Measurements from ENCODE around the gene TCF4. TPM values are rescaled to one million over a fixed set of nuclear protein-coding genes. Genes with fewer than 3 reads are reported as not detected.

Gene TCF4
- total and polyA plus RNA-seq, 9 donors: 50.9 to 167 (median 116) TPM

GRCh38 chr18:55362303-55362702 is 225.7 kb downstream of the TCF4 start:
- Histone ChIP-seq H3K4me1 (ENCODE audit: control insufficient read depth, insufficient read depth, low read length) (no peaks in the 10 kb centered on the region), H3K27ac (ENCODE audit: low read length) (no peak overlapping the region), H3K27me3 (ENCODE audit: control insufficient read depth, insufficient read depth, low read length) (no peaks in the 10 kb centered on the region), H3K36me3 (ENCODE audit: control insufficient read depth, insufficient read depth, low read length) (peaks cover 4% of the 10 kb centered on the region), H3K4me3 (ENCODE audit: low read length) (no peak overlapping the region), H3K9me3 (replicated peaks; ENCODE audit: control insufficient read depth, low read depth, low read length) (no peaks in the 10 kb centered on the region)
- 80% methylated on average over 2 of the region's 3 CpGs for WGBS (ENCODE audit: insufficient coverage)
- no peak for DNase-seq

- Histone ChIP-seq H3K4me1 (ENCODE audit: control insufficient read depth, insufficient read depth, low read length) (no peaks in the 10 kb centered on the region), H3K9me3 (replicated peaks; ENCODE audit: control insufficient read depth, low read depth, low read length) (no peaks in the 10 kb centered on the region), H3K36me3 (ENCODE audit: control insufficient read depth, insufficient read depth, low read length) (peaks cover 4% of the 10 kb centered on the region), H3K4me3 (ENCODE audit: low read length) (no peak overlapping the region), H3K27me3 (ENCODE audit: control insufficient read depth, insufficient read depth, low read length) (no peaks in the 10 kb centered on the region), H3K27ac (ENCODE audit: low read length) (no peak overlapping the region)
- no peak for DNase-seq
- 100% methylated on average over 2 of the region's 3 CpGs for WGBS (ENCODE audit: insufficient coverage)
Observed at GRCh38 chr18:55361492-55362250, 226.3 kb downstream of the TCF4 start.

- Histone ChIP-seq H3K4me3 (ENCODE audit: low read length) (no peak overlapping the region), H3K4me1 (ENCODE audit: control insufficient read depth, insufficient read depth, low read length) (peaks cover 3% of the 10 kb centered on the region), H3K27me3 (ENCODE audit: control insufficient read depth, insufficient read depth, low read length) (no peaks in the 10 kb centered on the region), H3K9me3 (replicated peaks; ENCODE audit: control insufficient read depth, low read depth, low read length) (no peaks in the 10 kb centered on the region), H3K36me3 (ENCODE audit: control insufficient read depth, insufficient read depth, low read length) (peaks cover 4% of the 10 kb centered on the region), H3K27ac (ENCODE audit: low read length) (no peak overlapping the region)
- DNase-seq: no peak
- WGBS (ENCODE audit: insufficient coverage): 82% methylated on average over 1 of the region's 1 CpG
Observed at GRCh38 chr18:55360061-55360460, 227.9 kb downstream of the TCF4 start.

GRCh38 chr18:55356815-55357214 is 231.2 kb downstream of the TCF4 start:
- Histone ChIP-seq H3K27me3 (ENCODE audit: control insufficient read depth, insufficient read depth, low read length) (no peaks in the 10 kb centered on the region), H3K4me3 (ENCODE audit: low read length) (no peak overlapping the region), H3K9me3 (replicated peaks; ENCODE audit: control insufficient read depth, low read depth, low read length) (no peaks in the 10 kb centered on the region), H3K27ac (ENCODE audit: low read length) (no peak overlapping the region), H3K4me1 (ENCODE audit: control insufficient read depth, insufficient read depth, low read length) (peaks cover 9% of the 10 kb centered on the region), H3K36me3 (ENCODE audit: control insufficient read depth, insufficient read depth, low read length) (peaks cover 4% of the 10 kb centered on the region)
- WGBS (ENCODE audit: insufficient coverage): no CpG with 5 or more reads among the region's 3 CpGs
- DNase-seq: no peak

GRCh38 chr18:55355223-55355622 is 232.8 kb downstream of the TCF4 start:
- H3K27me3 ChIP-seq (ENCODE audit: control insufficient read depth, insufficient read depth, low read length): no peaks in the 10 kb centered on the region
- peak; percentile 40 for DNase-seq
- peaks cover 7% of the 10 kb centered on the region for H3K36me3 ChIP-seq (ENCODE audit: control insufficient read depth, insufficient read depth, low read length)
- H3K4me3 ChIP-seq (ENCODE audit: low read length): no peak overlapping the region
- H3K27ac ChIP-seq (ENCODE audit: low read length): no peak overlapping the region
- WGBS (ENCODE audit: insufficient coverage): 32% methylated on average over 2 of the region's 4 CpGs
- peaks cover 9% of the 10 kb centered on the region for H3K4me1 ChIP-seq (ENCODE audit: control insufficient read depth, insufficient read depth, low read length)
- H3K9me3 ChIP-seq (replicated peaks; ENCODE audit: control insufficient read depth, low read depth, low read length): no peaks in the 10 kb centered on the region

- Histone ChIP-seq H3K27ac (ENCODE audit: low read length) (no peak overlapping the region), H3K36me3 (ENCODE audit: control insufficient read depth, insufficient read depth, low read length) (peaks cover 11% of the 10 kb centered on the region), H3K4me3 (ENCODE audit: low read length) (no peak overlapping the region), H3K27me3 (ENCODE audit: control insufficient read depth, insufficient read depth, low read length) (no peaks in the 10 kb centered on the region), H3K4me1 (ENCODE audit: control insufficient read depth, insufficient read depth, low read length) (peaks cover 9% of the 10 kb centered on the region), H3K9me3 (replicated peaks; ENCODE audit: control insufficient read depth, low read depth, low read length) (no peaks in the 10 kb centered on the region)
- peak; percentile 55 for DNase-seq
- 21% methylated on average over 2 of the region's 4 CpGs for WGBS (ENCODE audit: insufficient coverage)
Observed at GRCh38 chr18:55354795-55355194, 233.2 kb downstream of the TCF4 start.

GRCh38 chr18:55353806-55354205 is 234.2 kb downstream of the TCF4 start:
- no peaks in the 10 kb centered on the region for H3K9me3 ChIP-seq (replicated peaks; ENCODE audit: control insufficient read depth, low read depth, low read length)
- peak overlapping the region; percentile 39 for H3K27ac ChIP-seq (ENCODE audit: low read length)
- no peak overlapping the region for H3K4me3 ChIP-seq (ENCODE audit: low read length)
- peaks cover 9% of the 10 kb centered on the region for H3K4me1 ChIP-seq (ENCODE audit: control insufficient read depth, insufficient read depth, low read length)
- WGBS (ENCODE audit: insufficient coverage): 40% methylated on average over 3 of the region's 3 CpGs
- H3K27me3 ChIP-seq (ENCODE audit: control insufficient read depth, insufficient read depth, low read length): no peaks in the 10 kb centered on the region
- H3K36me3 ChIP-seq (ENCODE audit: control insufficient read depth, insufficient read depth, low read length): peaks cover 9% of the 10 kb centered on the region
- DNase-seq: no peak

GRCh38 chr18:55353391-55353790 is 234.6 kb downstream of the TCF4 start:
- no peak for DNase-seq
- Histone ChIP-seq H3K9me3 (replicated peaks; ENCODE audit: control insufficient read depth, low read depth, low read length) (no peaks in the 10 kb centered on the region), H3K4me3 (ENCODE audit: low read length) (no peak overlapping the region), H3K4me1 (ENCODE audit: control insufficient read depth, insufficient read depth, low read length) (peaks cover 9% of the 10 kb centered on the region), H3K27ac (ENCODE audit: low read length) (peak overlapping the region; percentile 15), H3K27me3 (ENCODE audit: control insufficient read depth, insufficient read depth, low read length) (no peaks in the 10 kb centered on the region), H3K36me3 (ENCODE audit: control insufficient read depth, insufficient read depth, low read length) (peaks cover 9% of the 10 kb centered on the region)
- WGBS (ENCODE audit: insufficient coverage): no CpG with 5 or more reads among the region's 3 CpGs

GRCh38 chr18:55351980-55352714 is 235.8 kb downstream of the TCF4 start:
- WGBS (ENCODE audit: insufficient coverage): no CpG with 5 or more reads among the region's 3 CpGs
- Histone ChIP-seq H3K27ac (ENCODE audit: low read length) (no peak overlapping the region), H3K4me1 (ENCODE audit: control insufficient read depth, insufficient read depth, low read length) (peaks cover 9% of the 10 kb centered on the region)

GRCh38 chr18:55351241-55351691 is 236.7 kb downstream of the TCF4 start:
- Histone ChIP-seq H3K9me3 (replicated peaks; ENCODE audit: control insufficient read depth, low read depth, low read length) (no peaks in the 10 kb centered on the region), H3K4me3 (ENCODE audit: low read length) (no peak overlapping the region), H3K27ac (ENCODE audit: low read length) (no peak overlapping the region), H3K27me3 (ENCODE audit: control insufficient read depth, insufficient read depth, low read length) (no peaks in the 10 kb centered on the region), H3K36me3 (ENCODE audit: control insufficient read depth, insufficient read depth, low read length) (peaks cover 13% of the 10 kb centered on the region), H3K4me1 (ENCODE audit: control insufficient read depth, insufficient read depth, low read length) (peaks cover 9% of the 10 kb centered on the region)
- WGBS (ENCODE audit: insufficient coverage): 49% methylated on average over 2 of the region's 6 CpGs
- DNase-seq: no peak

More at GRCh38 chr18:55351980-55352714, 235.8 kb downstream of the TCF4 start:
- Histone ChIP-seq H3K4me3 (ENCODE audit: low read length) (no peak overlapping the region), H3K9me3 (replicated peaks; ENCODE audit: control insufficient read depth, low read depth, low read length) (no peaks in the 10 kb centered on the region), H3K27me3 (ENCODE audit: control insufficient read depth, insufficient read depth, low read length) (no peaks in the 10 kb centered on the region), H3K36me3 (ENCODE audit: control insufficient read depth, insufficient read depth, low read length) (peaks cover 13% of the 10 kb centered on the region)
- no peak for DNase-seq
